Endothelial cell (in vitro differentiated cells): Measurements from ENCODE around the gene SLC9A3. TPM values are rescaled to one million over a fixed set of nuclear protein-coding genes. Genes with fewer than 3 reads are reported as not detected.

Experiments used
- DNase-seq: peaks from one replicate; pipeline ENCODE4 v3.0.0; 2021; ENCODE audit warnings: low spot score
- H3K27ac Mint-ChIP-seq: one replicate; pipeline ENCODE4 v1.8.0; 2021; ENCODE audit warnings: mixed read lengths, inconsistent platforms; ENCODE audit not compliant: unreplicated experiment
- H3K27me3 Mint-ChIP-seq: one replicate; pipeline ENCODE4 v1.8.0; 2021; ENCODE audit warnings: mild to moderate bottlenecking, moderate library complexity, mixed read lengths, inconsistent platforms; ENCODE audit not compliant: unreplicated experiment
- H3K36me3 Mint-ChIP-seq: one replicate; pipeline ENCODE4 v1.8.0; 2021; ENCODE audit warnings: mild to moderate bottlenecking, low read depth, mixed read lengths, inconsistent platforms; ENCODE audit not compliant: unreplicated experiment
- H3K4me1 Mint-ChIP-seq: one replicate; pipeline ENCODE4 v1.8.0; 2021; ENCODE audit warnings: mild to moderate bottlenecking, mixed read lengths, inconsistent platforms; ENCODE audit not compliant: unreplicated experiment
- H3K4me3 Mint-ChIP-seq: one replicate; pipeline ENCODE4 v1.8.0; 2021; ENCODE audit warnings: mild to moderate bottlenecking, mixed read lengths, inconsistent platforms; ENCODE audit not compliant: unreplicated experiment
- H3K9me3 Mint-ChIP-seq: one replicate; pipeline ENCODE4 v1.8.0; 2021; ENCODE audit warnings: mixed read lengths, inconsistent platforms; ENCODE audit not compliant: unreplicated experiment
- total RNA-seq: library from RNA; stranded (reverse); fragmentation: NEBNext Ultra II Directional; extraction: Animal tissue kit (Norgen Biotek cat#: 25700); gene quantifications from one replicate; pipeline ENCODE4 v1.2.1, GENCODE V29; 2021; ENCODE audit not compliant: unreplicated experiment
- TF ChIP-seq, protein P1 (sequence below): fragments of 200-600 bp; sonication (generic); IDR thresholded peaks from one replicate; pipeline ENCODE4 v1.5.0; 2021; ENCODE audit warnings: antibody characterized with exemption; ENCODE audit not compliant: unreplicated experiment

The SLC9A3 gene
- total RNA-seq, 1 donor from 2014 or later = 1.1 TPM

GRCh38 chr5:544675-545355 lies 20.6 kb upstream of the SLC9A3 start:
- H3K4me3 Mint-ChIP-seq = no peak overlapping the region
- no peaks in the 10 kb centered on the region for H3K36me3 Mint-ChIP-seq
- DNase-seq = no peak
- no peaks in the 10 kb centered on the region for H3K4me1 Mint-ChIP-seq
- TF ChIP-seq, protein P1, sequence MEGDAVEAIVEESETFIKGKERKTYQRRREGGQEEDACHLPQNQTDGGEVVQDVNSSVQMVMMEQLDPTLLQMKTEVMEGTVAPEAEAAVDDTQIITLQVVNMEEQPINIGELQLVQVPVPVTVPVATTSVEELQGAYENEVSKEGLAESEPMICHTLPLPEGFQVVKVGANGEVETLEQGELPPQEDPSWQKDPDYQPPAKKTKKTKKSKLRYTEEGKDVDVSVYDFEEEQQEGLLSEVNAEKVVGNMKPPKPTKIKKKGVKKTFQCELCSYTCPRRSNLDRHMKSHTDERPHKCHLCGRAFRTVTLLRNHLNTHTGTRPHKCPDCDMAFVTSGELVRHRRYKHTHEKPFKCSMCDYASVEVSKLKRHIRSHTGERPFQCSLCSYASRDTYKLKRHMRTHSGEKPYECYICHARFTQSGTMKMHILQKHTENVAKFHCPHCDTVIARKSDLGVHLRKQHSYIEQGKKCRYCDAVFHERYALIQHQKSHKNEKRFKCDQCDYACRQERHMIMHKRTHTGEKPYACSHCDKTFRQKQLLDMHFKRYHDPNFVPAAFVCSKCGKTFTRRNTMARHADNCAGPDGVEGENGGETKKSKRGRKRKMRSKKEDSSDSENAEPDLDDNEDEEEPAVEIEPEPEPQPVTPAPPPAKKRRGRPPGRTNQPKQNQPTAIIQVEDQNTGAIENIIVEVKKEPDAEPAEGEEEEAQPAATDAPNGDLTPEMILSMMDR = no peak
- no peak overlapping the region for H3K27ac Mint-ChIP-seq
- no peaks in the 10 kb centered on the region for H3K9me3 Mint-ChIP-seq
- H3K27me3 Mint-ChIP-seq = peaks cover 3% of the 10 kb centered on the region

DNA sequence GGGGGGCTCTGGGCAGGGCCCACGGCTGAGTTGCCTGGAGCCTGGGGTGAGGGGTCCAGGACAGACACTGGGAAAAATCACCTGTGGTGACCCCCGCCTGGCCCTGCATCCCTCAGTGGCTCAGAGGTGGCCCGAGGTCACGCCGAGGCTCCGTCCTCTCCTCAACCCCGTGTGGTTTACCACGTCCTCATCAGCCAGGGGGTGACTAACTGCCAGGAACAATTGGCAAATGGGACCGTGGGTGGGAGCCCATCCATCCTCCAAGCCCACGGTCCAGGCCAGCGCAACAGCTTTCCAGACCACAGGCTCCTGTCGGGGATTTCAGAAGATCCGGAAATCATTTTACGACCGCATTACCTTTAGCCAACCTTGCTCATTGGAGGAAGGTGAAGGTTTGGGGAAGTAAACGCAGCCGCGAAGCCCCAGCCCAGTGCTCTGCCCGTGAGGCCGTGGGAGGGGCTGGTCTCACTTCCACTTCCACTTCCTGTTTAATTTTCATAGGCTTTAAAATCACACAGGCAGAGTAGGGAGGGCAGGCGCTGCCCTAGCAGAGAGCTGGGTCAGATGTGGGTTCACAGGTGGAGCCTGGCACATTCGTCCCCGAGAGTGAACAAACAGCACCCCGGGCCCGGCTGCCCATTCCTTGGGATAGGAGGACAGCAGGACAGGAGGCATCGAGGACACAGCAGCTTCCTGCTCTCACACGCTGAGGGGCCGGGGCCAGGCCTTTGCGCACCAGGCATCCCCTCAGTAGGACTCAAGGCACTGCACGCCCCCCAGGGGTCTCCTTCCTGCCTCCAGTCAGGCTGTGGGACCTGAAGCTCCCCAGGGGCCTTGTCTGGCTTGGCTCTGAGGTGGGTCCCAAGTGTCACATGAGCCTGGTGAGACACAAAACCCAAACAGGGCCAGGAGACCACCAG lies 19.8 kb upstream of the SLC9A3 start:
- no peaks in the 10 kb centered on the region for H3K36me3 Mint-ChIP-seq
- TF ChIP-seq, protein P1 = no peak
- no peaks in the 10 kb centered on the region for H3K9me3 Mint-ChIP-seq
- no peak overlapping the region for H3K27ac Mint-ChIP-seq
- no peaks in the 10 kb centered on the region for H3K4me1 Mint-ChIP-seq
- DNase-seq = no peak
- H3K27me3 Mint-ChIP-seq = peaks cover 3% of the 10 kb centered on the region
- no peak overlapping the region for H3K4me3 Mint-ChIP-seq

DNA sequence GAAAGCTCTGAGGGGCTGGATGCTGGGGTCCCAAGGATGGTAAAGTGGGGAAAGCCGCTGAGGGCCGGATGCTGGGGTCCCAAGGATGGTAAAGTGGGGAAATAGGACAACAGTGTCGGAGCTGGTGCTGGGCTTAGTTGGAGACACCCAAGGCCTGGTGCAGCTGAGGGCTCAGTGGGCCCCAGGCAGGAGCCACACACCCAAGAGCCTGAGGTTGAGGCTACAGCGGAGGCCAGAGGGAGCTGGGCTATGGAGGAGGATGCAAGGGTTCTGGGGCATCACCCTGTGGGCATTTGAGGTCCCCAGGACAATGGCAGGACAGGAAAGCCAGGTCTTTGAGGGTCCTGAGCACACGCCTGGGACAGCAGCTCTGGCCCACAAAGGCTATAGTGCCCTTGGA lies 19.1 kb upstream of the SLC9A3 start:
- no peak overlapping the region for H3K27ac Mint-ChIP-seq
- H3K4me1 Mint-ChIP-seq = no peaks in the 10 kb centered on the region
- H3K4me3 Mint-ChIP-seq = no peak overlapping the region
- TF ChIP-seq, protein P1 = no peak
- no peak for DNase-seq
- H3K9me3 Mint-ChIP-seq = no peaks in the 10 kb centered on the region
- H3K36me3 Mint-ChIP-seq = no peaks in the 10 kb centered on the region
- H3K27me3 Mint-ChIP-seq = peaks cover 3% of the 10 kb centered on the region

DNA sequence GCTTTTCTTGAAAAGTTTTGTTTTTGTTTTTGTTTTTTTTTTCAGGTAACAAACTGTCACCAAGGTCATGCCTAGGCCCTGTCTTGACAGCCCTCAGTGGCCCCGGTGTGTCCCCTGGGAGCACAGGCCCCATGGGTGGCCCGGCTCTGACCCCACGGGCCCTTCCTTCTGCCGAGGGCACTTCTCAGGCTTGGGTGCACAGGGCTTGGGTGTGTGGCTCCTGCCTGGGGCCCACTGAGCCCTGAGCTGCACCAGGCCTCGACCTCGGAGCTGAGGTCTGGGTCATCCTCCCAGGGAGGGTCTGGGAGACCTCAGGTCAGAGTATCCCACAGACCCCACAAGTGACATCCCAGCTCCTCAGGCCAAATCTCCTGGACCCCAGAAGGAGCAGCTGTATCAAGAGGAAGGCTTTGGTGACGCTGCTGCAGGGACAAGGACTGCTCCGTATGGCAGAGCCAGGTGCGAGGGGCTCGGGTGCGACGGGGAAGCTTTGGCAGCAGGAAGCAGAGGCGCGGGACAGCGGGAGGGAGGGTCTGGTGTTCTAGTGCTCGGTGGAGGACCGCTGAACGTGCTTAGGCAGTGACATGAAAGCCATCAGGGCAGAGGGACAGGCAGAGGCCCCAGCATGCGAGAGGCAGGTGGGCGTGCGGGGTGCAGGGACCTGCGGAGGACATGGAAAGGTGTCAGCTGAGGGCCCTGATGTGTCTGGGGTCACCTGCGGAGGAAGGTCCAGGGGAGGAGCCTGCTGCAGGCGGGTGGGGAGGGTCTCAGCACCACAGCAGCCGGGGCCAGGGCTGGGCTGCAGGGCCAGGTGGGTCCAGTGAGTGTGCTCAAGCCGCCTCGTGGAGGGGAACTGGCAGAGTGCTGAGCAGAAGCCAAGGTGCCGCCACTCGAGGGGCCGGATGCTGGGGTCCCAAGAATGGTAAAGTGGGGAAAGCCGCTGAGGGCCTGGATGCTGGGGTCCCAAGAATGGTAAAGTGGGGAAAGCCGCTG lies 18.4 kb upstream of the SLC9A3 start:
- Mint-ChIP-seq H3K27me3 (peaks cover 3% of the 10 kb centered on the region), H3K4me3 (no peak overlapping the region), H3K9me3 (no peaks in the 10 kb centered on the region), H3K4me1 (no peaks in the 10 kb centered on the region), H3K36me3 (no peaks in the 10 kb centered on the region), H3K27ac (no peak overlapping the region)
- DNase-seq = no peak
- TF ChIP-seq, protein P1 = no peak
